Fibroblast of lung (primary cell): ENCODE measurements around the gene CCDC69. TPM values are rescaled to one million over a fixed set of nuclear protein-coding genes. Genes with fewer than 3 reads are reported as not detected.
A peak's percentile ranks its signal among the peaks of the same experiment; 100 is the strongest.

Experiments
- DNase-seq, 2 donors: peaks; one replicate each; pipeline versions ENCODE4 v3.0.0 to v3.0.0-alpha.2; 2010; ENCODE audit warnings: low read depth in 2 of 2
- H2AFZ ChIP-seq: 2 replicates; pipeline ENCODE4 v1.5.1; 2012; ENCODE audit warnings: low read length, control low read depth, inconsistent platforms
- H3K27ac ChIP-seq: 2 replicates; pipeline ENCODE4 v1.5.1; 2011; ENCODE audit warnings: low read length, control low read depth; ENCODE audit not compliant: insufficient read depth
- H3K27me3 ChIP-seq: 2 replicates; pipeline ENCODE4 v1.5.1; 2011; ENCODE audit warnings: mild to moderate bottlenecking, low read length; ENCODE audit not compliant: control insufficient read depth, insufficient read depth
- H3K36me3 ChIP-seq: 2 replicates; pipeline ENCODE4 v1.5.1; 2011; ENCODE audit warnings: low read length; ENCODE audit not compliant: control insufficient read depth, insufficient read depth
- H3K4me1 ChIP-seq: 2 replicates; pipeline ENCODE4 v1.5.1; 2011; ENCODE audit warnings: low read length; ENCODE audit not compliant: control insufficient read depth, insufficient read depth; ENCODE audit errors: extremely low read depth
- H3K4me2 ChIP-seq: 2 replicates; pipeline ENCODE4 v1.5.1; 2011; ENCODE audit warnings: low read length, control low read depth; ENCODE audit not compliant: insufficient read depth; ENCODE audit errors: extremely low read depth
- H3K4me3 ChIP-seq, 4 experiments: fragments of 200-600 bp in 1 of 4; sonication (generic) in 1 of 4; replicated peaks in 1 of 4; 2 replicates each; pipeline ENCODE4 v1.5.1; 2011 to 2016; ENCODE audit warnings: low read length in 4 of 4, low read depth in 3 of 4, mild to moderate bottlenecking in 3 of 4, control low read depth in 2 of 4, inconsistent platforms in 1 of 4, mixed read lengths in 1 of 4; ENCODE audit not compliant: insufficient read depth in 1 of 4; ENCODE audit errors: control extremely low read depth in 1 of 4
- H3K79me2 ChIP-seq: 2 replicates; pipeline ENCODE4 v1.5.1; 2012; ENCODE audit warnings: mild to moderate bottlenecking, low read length, inconsistent platforms; ENCODE audit not compliant: control insufficient read depth, insufficient read depth
- H3K9ac ChIP-seq: 2 replicates; pipeline ENCODE4 v1.5.1; 2011; ENCODE audit warnings: mild to moderate bottlenecking, low read length, control low read depth; ENCODE audit not compliant: insufficient read depth
- H3K9me3 ChIP-seq: 2 replicates; pipeline ENCODE4 v1.5.1; 2012; ENCODE audit warnings: low read depth, low read length; ENCODE audit not compliant: control insufficient read depth, insufficient read depth
- H4K20me1 ChIP-seq: 2 replicates; pipeline ENCODE4 v1.5.1; 2011; ENCODE audit warnings: low read length; ENCODE audit not compliant: control insufficient read depth, insufficient read depth; ENCODE audit errors: extremely low read depth
- EZH2 ChIP-seq: IDR thresholded peaks from 2 replicates; pipeline ENCODE4 v1.5.1; 2012; ENCODE audit warnings: low read length, control low read depth, mild to moderate bottlenecking; ENCODE audit errors: missing control alignments
- polyA plus RNA-seq, 2 donors: library from polyadenylated mRNA; depleted of rRNA in 1 of 2; stranded (reverse) in 1 of 2; unstranded in 1 of 2; fragments of >200 nt; gene quantifications; 2 replicates each; pipeline ENCODE4 v1.2.1, GENCODE V29; 2011 to 2012; ENCODE audit warnings: missing spikeins in 1 of 2
- total RNA-seq: library from RNA; depleted of rRNA; stranded (reverse); fragments of >200 nt; gene quantifications from 2 replicates; pipeline ENCODE4 v1.2.1, GENCODE V29; 2014
- TF ChIP-seq, protein P1 (sequence below), 2 donors: IDR thresholded peaks in 1 of 2; conservative IDR thresholded peaks in 1 of 2; 1 replicate in 1 of 2; 2 replicates in 1 of 2; pipeline ENCODE4 v1.5.1; 2011 to 2012; ENCODE audit warnings: low read length in 2 of 2, control low read depth in 1 of 2, inconsistent platforms in 1 of 2, low read depth in 1 of 2, mild to moderate bottlenecking in 1 of 2

CCDC69 gene
- total and polyA plus RNA-seq, 2 donors (not counting 1 experiment from before 2014, with no cell fraction given) = 1.5 to 4.0 TPM

DNA sequence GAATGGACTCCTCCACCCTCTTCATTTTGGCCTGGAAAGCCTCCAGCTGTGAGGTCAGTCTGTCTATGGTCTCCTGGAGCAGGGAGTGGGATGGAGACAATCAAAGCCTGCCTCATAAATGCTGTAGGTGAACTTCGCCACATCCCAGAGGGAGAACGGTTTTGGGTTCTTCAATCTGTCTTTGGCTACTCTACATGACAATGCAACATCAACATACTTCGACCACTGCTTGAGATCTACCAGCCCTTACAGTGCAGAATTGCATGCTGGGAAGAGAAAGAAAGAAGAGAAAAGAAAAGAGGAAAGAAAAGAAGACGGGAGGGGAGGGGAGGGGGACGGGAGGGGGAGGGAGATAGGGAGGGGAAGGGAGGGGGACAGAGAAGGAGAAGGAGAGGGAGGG is 37.8 kb downstream of the CCDC69 start:
- Histone ChIP-seq H3K4me2 (no peak overlapping the region), H2AFZ (no peak overlapping the region), H3K27me3 (no peaks in the 10 kb centered on the region), H3K9me3 (no peaks in the 10 kb centered on the region), H3K9ac (no peak overlapping the region), H3K4me1 (no peaks in the 10 kb centered on the region), H3K79me2 (no peaks in the 10 kb centered on the region), H4K20me1 (no peaks in the 10 kb centered on the region), H3K4me3 (no peak overlapping the region), H3K27ac (no peak overlapping the region), H3K36me3 (no peaks in the 10 kb centered on the region)
- TF ChIP-seq, protein P1, sequence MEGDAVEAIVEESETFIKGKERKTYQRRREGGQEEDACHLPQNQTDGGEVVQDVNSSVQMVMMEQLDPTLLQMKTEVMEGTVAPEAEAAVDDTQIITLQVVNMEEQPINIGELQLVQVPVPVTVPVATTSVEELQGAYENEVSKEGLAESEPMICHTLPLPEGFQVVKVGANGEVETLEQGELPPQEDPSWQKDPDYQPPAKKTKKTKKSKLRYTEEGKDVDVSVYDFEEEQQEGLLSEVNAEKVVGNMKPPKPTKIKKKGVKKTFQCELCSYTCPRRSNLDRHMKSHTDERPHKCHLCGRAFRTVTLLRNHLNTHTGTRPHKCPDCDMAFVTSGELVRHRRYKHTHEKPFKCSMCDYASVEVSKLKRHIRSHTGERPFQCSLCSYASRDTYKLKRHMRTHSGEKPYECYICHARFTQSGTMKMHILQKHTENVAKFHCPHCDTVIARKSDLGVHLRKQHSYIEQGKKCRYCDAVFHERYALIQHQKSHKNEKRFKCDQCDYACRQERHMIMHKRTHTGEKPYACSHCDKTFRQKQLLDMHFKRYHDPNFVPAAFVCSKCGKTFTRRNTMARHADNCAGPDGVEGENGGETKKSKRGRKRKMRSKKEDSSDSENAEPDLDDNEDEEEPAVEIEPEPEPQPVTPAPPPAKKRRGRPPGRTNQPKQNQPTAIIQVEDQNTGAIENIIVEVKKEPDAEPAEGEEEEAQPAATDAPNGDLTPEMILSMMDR (conservative IDR thresholded peaks at IDR 0.05 in 1 of 2, IDR thresholded peaks at IDR 0.05 in 1 of 2; ENCODE audit: low read depth in 1 of 2, low read length in 2 of 2) = no peak
- no peak for TF ChIP-seq EZH2
- DNase-seq = no peak

GRCh38 chr5:151184316-151185042 is 39.4 kb downstream of the CCDC69 start:
- H3K27me3 ChIP-seq = no peaks in the 10 kb centered on the region
- H4K20me1 ChIP-seq = no peaks in the 10 kb centered on the region
- H3K27ac ChIP-seq = no peak overlapping the region
- no peak overlapping the region for H3K4me3 ChIP-seq
- TF ChIP-seq, protein P1 (conservative IDR thresholded peaks at IDR 0.05 in 1 of 2, IDR thresholded peaks at IDR 0.05 in 1 of 2; ENCODE audit: low read depth in 1 of 2, low read length in 2 of 2) = no peak
- TF ChIP-seq EZH2 = no peak
- DNase-seq = no peak
- H3K9ac ChIP-seq = no peak overlapping the region
- no peak overlapping the region for H3K4me2 ChIP-seq
- H3K36me3 ChIP-seq = no peaks in the 10 kb centered on the region
- no peaks in the 10 kb centered on the region for H3K79me2 ChIP-seq
- no peaks in the 10 kb centered on the region for H3K4me1 ChIP-seq
- no peak overlapping the region for H2AFZ ChIP-seq
- H3K9me3 ChIP-seq = no peaks in the 10 kb centered on the region

GRCh38 chr5:151183456-151184245 is 40.2 kb downstream of the CCDC69 start:
- H3K4me1 ChIP-seq = no peaks in the 10 kb centered on the region
- no peak overlapping the region for H3K4me2 ChIP-seq
- H3K9ac ChIP-seq = no peak overlapping the region
- H3K27me3 ChIP-seq = peaks cover 3% of the 10 kb centered on the region
- TF ChIP-seq, protein P1 (conservative IDR thresholded peaks at IDR 0.05 in 1 of 2, IDR thresholded peaks at IDR 0.05 in 1 of 2; ENCODE audit: low read depth in 1 of 2, low read length in 2 of 2) = no peak
- TF ChIP-seq EZH2 = no peak
- H3K79me2 ChIP-seq = no peaks in the 10 kb centered on the region
- no peaks in the 10 kb centered on the region for H3K36me3 ChIP-seq
- no peak overlapping the region for H3K27ac ChIP-seq
- peak in 1 of 2 donors; percentile 10 for DNase-seq
- no peak overlapping the region for H3K4me3 ChIP-seq
- no peaks in the 10 kb centered on the region for H3K9me3 ChIP-seq
- H2AFZ ChIP-seq = no peak overlapping the region
- H4K20me1 ChIP-seq = no peaks in the 10 kb centered on the region
